ENCODE data around the gene SERINC5. TPM values are rescaled to one million over a fixed set of nuclear protein-coding genes. Genes with fewer than 3 reads are reported as not detected.
"Not testable (repeated sequence)": the region's sequence is repeated elsewhere in the genome, so short reads cannot be mapped to it uniquely, and the experiment has no call there.

Gene SERINC5
- total RNA-seq = 10 to 100 TPM; 70.2 to 78.3 TPM

DNA sequence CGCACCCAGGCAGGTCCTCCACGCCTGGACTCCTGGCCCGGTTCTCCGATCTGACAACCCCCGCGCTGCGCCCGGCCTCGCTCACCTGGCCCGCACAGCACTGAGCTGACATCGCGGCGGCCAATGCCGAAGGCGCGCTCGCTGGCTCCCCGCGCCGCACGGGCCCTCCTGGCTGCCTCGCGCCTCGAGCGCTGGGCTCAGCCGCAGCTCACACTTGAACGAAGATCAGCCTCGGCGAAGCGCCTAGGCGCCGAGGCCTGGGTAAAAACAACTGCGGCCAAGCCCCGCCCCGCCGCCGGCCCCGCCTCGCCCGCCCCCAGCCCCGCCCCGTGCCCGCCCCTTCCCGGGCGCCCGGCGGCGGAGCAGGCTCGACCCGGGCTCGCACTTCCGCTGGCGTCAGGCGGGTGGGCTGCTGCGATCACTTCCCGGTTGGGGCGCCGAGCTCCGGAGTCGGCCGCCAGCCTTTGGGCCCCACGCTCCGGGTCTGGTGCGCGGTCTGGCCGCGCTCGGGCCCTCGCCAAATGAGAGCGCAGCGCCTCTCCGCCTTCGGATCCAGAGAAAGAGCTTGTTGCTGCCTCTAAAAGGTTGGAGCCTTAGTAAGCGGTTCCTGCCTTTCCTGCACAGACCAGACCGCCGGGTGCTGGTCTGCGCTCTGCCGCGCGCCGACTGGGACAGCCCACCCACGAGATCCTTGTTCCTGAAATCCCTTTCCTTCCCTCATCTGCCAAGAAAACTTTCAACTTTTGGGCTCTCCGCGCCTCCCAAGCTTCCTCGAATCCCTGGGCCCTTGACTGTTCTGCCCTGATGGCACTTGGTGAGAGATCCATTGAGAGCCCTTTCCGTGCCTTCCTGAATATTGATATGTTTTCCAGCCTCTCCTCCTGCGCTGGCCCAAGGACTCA, at the start of gene SERINC5:
Gene SERINC5 (minus strand): TSS at position 238 of the 902 bp plus-strand sequence. CDS start 126 bp downstream, at position 112.
- Mint-ChIP-seq H3K36me3 (peaks cover 25% of the 10 kb centered on the region), H3K4me1 (peaks cover 30% of the 10 kb centered on the region), H3K4me3 (peak within 1 kb of the TSS; percentile 97), H3K27me3 (no peaks in the 10 kb centered on the region), H3K27ac (peak within 1 kb of the TSS; percentile 98), H3K9me3 (no peaks in the 10 kb centered on the region)
- POLR2A ChIA-PET = interaction anchor here (0.7 to 6.9 kb wide), 29 partner anchors 10 to 751 kb away, joined by 3 to 95 read pairs (median 7); partner anchors contain the start of gene MTX3
- ATAC-seq (ENCODE audit: low read depth) (peak; percentile 73), DNase-seq (peak; percentile 90)

DNA sequence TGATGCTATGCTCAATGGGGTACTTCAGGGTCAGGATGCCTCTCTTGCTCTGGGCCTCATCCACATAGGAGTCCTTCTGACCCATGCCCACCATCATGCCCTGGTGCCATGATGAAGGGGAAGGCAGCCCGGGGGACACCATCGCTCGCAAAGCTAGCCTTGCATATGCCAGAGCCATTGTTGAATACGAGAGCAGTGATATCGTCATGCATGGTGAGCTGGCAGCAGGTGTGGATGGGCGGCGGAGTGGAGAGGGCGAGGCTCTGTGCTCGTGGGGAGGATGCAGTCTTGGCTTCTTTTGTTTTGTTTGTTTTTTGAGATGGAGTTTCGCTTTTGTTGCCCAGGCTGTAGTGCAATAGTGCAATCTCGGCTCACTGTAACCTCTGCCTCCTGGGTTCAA, 46.8 kb upstream of the SERINC5 start:
- ATAC-seq (ENCODE audit: low read depth) (no peak), DNase-seq (no peak)
- Mint-ChIP-seq H3K9me3 (no peaks in the 10 kb centered on the region), H3K4me3 (no peak overlapping the region), H3K27me3 (peaks cover 2% of the 10 kb centered on the region), H3K27ac (no peak overlapping the region), H3K36me3 (no peaks in the 10 kb centered on the region), H3K4me1 (no peaks in the 10 kb centered on the region)
- POLR2A ChIA-PET = no interaction called here

DNA sequence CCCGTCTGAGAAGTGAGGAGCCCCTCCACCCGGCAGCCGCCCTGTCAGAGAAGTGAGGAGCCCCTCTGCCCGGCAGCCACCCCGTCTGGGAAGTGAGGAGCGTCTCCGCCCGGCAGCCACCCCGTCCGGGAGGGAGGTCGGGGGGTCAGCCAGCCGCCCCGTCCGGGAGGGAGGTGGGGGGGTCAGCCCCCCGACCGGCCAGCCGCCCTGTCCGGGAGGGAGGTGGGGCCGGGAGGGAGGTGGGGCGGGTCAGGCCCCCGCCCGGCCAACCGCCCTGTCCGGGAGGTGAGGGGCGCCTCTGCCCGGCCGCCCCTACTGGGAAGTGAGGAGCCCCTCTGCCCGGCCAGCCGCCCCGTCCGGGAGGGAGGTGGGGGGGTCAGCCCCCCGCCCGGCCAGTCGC, 45.5 kb upstream of the SERINC5 start:
- H3K27me3 Mint-ChIP-seq; H3K36me3 Mint-ChIP-seq; H3K4me1 Mint-ChIP-seq; H3K9me3 Mint-ChIP-seq; POLR2A ChIA-PET; H3K27ac Mint-ChIP-seq; H3K4me3 Mint-ChIP-seq; DNase-seq; ATAC-seq (ENCODE audit: low read depth): not testable (repeated sequence)

DNA sequence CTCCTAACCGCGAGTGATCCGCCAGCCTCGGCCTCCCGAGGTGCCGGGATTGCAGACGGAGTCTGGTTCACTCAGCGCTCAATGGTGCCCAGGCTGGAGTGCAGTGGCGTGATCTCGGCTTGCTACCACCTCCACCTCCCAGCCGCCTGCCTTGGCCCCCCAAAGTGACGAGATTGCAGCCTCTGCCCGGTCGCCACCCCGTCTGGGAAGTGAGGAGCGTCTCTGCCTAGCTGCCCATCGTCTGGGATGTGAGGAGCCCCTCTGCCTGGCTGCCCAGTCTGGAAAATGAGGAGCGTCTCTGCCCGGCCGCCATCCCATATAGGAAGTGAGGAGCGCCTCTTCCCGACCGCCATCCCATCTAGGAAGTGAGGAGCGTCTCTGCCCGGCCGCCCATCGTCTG, 44.9 kb upstream of the SERINC5 start:
- POLR2A ChIA-PET; H3K27ac Mint-ChIP-seq; H3K9me3 Mint-ChIP-seq; H3K27me3 Mint-ChIP-seq; H3K4me3 Mint-ChIP-seq; H3K4me1 Mint-ChIP-seq; DNase-seq; ATAC-seq (ENCODE audit: low read depth); H3K36me3 Mint-ChIP-seq: not testable (repeated sequence)

DNA sequence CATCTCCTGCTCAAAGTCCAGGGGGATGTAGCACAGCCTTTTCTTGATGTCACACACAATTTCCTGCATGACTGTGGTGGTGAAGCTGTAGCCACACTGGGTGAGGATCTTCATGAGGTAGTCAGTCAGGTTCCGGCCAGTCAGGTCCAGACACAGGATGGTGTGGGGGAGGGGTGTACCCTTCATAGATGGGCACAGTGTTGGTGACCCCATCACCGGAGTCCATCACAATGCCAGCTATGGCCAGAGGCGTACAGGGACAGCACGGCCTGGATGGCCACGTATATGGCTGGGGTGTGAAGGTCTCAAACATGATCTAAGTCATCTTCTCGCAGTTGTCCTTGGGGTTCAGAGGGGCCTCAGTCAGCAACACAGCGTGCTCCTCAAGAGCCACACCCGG, 44.3 kb upstream of the SERINC5 start:
- ATAC-seq (ENCODE audit: low read depth) = no peak
- no peak for DNase-seq
- Mint-ChIP-seq H3K4me1 (no peaks in the 10 kb centered on the region), H3K36me3 (no peaks in the 10 kb centered on the region), H3K9me3 (no peaks in the 10 kb centered on the region), H3K27me3 (no peaks in the 10 kb centered on the region), H3K4me3 (no peak overlapping the region), H3K27ac (no peak overlapping the region)
- POLR2A ChIA-PET = no interaction called here

DNA sequence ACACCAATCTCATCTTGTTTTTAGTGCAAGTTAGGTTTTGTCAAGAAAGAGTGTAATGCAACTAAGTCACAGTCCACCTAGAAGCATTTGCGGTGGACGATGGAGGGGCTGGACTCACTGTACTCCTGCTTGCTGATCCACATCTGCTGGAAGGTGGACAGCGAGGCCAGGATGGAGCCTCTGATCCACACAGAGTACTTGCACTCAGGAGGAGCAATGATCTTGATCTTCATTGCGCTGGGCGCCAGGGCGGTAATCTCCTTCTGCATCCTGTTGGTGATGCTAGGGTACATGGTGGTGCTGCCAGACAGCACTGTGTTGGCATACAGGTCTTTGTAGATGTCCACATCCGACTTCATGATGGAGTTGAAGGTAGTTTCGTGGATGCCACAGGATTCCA, 43.8 kb upstream of the SERINC5 start:
- Mint-ChIP-seq H3K4me3 (no peak overlapping the region), H3K4me1 (no peaks in the 10 kb centered on the region), H3K9me3 (no peaks in the 10 kb centered on the region), H3K27ac (no peak overlapping the region), H3K27me3 (no peaks in the 10 kb centered on the region), H3K36me3 (no peaks in the 10 kb centered on the region)
- POLR2A ChIA-PET = no interaction called here
- DNase-seq = no peak
- ATAC-seq (ENCODE audit: low read depth) = no peak

DNA sequence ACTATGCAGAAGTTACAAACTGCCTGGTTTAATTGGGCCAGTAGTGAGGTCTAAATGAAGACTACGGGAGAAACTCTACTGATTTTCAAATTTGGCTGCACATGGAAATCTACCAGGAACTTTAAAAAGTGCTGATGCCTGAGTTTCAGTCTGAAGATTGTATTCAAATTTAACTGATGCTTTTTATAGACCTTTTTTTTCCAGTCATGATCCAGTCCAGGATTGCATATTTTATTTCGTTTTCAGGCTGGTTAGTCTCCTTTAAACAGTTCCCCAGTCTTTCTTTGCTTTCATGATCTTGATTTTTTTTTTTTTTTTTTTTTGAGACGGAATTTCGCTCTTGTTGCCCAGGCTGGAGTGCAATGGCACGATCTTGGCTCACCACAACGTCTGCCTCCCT, 40.3 kb upstream of the SERINC5 start:
- no peaks in the 10 kb centered on the region for H3K9me3 Mint-ChIP-seq
- DNase-seq (no peak), ATAC-seq (ENCODE audit: low read depth) (no peak)
- H3K27ac Mint-ChIP-seq = no peak overlapping the region
- H3K36me3 Mint-ChIP-seq = no peaks in the 10 kb centered on the region
- H3K4me1 Mint-ChIP-seq = no peaks in the 10 kb centered on the region
- no peaks in the 10 kb centered on the region for H3K27me3 Mint-ChIP-seq
- POLR2A ChIA-PET = no interaction called here
- no peak overlapping the region for H3K4me3 Mint-ChIP-seq

DNA sequence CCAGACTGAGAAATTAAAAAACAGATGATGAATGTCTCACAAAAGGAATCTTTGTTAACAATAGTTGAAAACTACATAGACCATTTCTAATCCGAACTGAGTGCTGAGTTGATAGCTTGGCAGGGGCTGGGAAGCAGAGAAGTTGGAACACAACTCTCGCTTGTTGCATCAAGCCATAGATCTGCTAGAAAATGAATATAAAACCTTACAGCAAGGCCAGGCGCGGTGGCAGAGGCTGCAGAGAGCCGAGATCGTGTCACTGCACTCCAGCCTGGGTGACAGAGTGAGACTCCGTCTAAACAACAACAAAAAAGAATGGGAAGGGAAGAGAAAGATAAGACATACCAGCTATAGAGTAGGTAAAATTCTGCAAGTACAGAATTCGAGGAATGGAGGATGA, 35.9 kb upstream of the SERINC5 start:
- Mint-ChIP-seq H3K4me1 (no peaks in the 10 kb centered on the region), H3K27ac (no peak overlapping the region), H3K9me3 (no peaks in the 10 kb centered on the region), H3K27me3 (no peaks in the 10 kb centered on the region), H3K4me3 (no peak overlapping the region), H3K36me3 (no peaks in the 10 kb centered on the region)
- no peak for ATAC-seq (ENCODE audit: low read depth)
- DNase-seq = no peak
- POLR2A ChIA-PET = no interaction called here

DNA sequence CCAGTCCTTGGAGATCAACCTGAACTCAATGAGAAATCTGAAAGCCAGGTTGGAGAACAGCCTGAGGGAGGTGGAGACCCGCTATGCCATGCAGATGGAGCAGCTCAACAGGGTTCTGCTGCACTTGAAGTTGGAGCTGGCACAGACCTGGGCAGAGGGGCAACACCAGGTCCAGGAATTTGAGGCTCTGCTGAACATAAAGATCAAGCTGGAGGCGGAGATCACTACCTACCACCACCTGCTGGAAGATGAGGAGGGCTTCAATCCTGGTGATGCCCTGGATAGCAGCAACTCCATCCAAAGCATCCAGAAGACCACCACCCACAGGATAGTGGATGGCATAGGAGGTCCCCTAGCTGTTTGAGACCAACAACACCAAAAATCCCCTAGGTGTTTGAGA, 33.5 kb upstream of the SERINC5 start:
- POLR2A ChIA-PET = no interaction called here
- ATAC-seq (ENCODE audit: low read depth) = no peak
- H3K36me3 Mint-ChIP-seq = peaks cover 1% of the 10 kb centered on the region

DNA sequence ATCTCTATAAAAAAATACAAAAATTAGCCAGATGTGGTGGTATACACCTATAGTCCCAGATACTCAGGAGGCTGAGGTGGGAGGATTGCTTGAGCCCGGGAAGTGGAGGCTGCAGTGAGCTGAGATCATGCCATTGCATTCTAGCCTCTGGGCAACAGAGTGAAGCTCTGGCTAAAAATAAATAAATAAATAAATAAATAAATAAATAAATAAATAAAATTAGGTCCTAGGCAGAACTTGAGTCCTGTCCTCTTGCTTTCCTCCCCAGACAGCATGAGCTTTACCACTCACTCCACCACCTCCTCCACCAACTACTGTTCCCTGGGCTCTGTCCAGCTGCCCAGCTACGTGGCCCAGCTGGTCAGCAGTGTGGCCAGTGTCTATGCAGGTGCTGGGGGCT, 32.3 kb upstream of the SERINC5 start:
- Mint-ChIP-seq H3K9me3 (no peaks in the 10 kb centered on the region), H3K27me3 (no peaks in the 10 kb centered on the region), H3K4me1 (peaks cover 3% of the 10 kb centered on the region), H3K4me3 (no peak overlapping the region), H3K27ac (no peak overlapping the region), H3K36me3 (peaks cover 1% of the 10 kb centered on the region)
- POLR2A ChIA-PET = interaction anchor here (0.6 kb wide), 1 partner anchor 32 kb away, joined by 3 read pairs; the partner anchor contains the start of gene SERINC5
- ATAC-seq (ENCODE audit: low read depth) (no peak), DNase-seq (no peak)

More for the DNA sequence above, 33.5 kb upstream of the SERINC5 start:
- no peaks in the 10 kb centered on the region for H3K9me3 Mint-ChIP-seq
- no peak for DNase-seq
- no peak overlapping the region for H3K4me3 Mint-ChIP-seq
- no peaks in the 10 kb centered on the region for H3K27me3 Mint-ChIP-seq
- H3K27ac Mint-ChIP-seq = no peak overlapping the region
- peaks cover 3% of the 10 kb centered on the region for H3K4me1 Mint-ChIP-seq

DNA sequence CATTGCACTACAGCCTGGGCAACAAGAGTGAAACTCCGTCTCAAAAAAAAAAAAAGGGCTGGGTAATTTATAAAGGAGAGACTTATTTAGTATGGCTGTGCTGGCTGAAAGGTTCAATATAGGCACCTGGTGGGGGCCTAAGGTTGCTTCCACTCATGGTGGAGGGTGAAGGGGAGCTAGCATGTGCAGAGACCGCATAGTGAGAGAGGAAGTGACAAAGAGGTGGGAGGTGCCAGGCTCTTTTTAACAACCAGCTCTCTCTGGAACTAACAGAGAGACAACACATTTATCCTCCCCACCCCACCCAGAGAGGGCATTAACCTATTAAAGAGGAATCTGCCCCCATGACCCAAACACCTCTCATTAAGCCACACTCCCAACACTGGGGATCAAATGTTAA, 28.9 kb upstream of the SERINC5 start:
- Mint-ChIP-seq H3K36me3 (peaks cover 1% of the 10 kb centered on the region), H3K4me1 (peaks cover 7% of the 10 kb centered on the region), H3K9me3 (no peaks in the 10 kb centered on the region), H3K4me3 (no peak overlapping the region), H3K27ac (peak overlapping the region; percentile 82), H3K27me3 (no peaks in the 10 kb centered on the region)
- ATAC-seq (ENCODE audit: low read depth) = peak; percentile 97
- POLR2A ChIA-PET = interaction anchor here (1.6 to 2.6 kb wide), 2 partner anchors 29 to 93 kb away, joined by 3 to 7 read pairs; partner anchors contain the start of gene SERINC5
- DNase-seq = no peak

DNA sequence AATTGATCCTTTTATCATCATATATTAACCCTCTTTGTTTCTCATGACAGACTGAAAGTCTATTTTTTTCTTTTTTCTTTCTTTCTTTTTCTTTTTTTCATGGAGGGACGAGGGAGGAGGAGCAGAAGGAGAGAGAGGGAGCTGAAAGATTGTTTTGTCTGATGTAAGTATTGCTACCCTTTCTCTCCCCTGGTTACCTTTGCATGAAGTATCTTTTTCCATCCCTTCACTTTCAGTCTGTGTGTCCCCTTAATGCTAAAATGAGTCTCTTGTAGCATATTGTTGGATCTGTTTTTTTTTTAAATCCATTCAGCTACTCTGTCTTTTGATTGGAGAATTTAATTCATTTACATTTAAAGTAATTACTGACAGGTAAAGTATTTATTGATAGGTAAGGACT, 27.5 kb upstream of the SERINC5 start:
- POLR2A ChIA-PET = no interaction called here

DNA sequence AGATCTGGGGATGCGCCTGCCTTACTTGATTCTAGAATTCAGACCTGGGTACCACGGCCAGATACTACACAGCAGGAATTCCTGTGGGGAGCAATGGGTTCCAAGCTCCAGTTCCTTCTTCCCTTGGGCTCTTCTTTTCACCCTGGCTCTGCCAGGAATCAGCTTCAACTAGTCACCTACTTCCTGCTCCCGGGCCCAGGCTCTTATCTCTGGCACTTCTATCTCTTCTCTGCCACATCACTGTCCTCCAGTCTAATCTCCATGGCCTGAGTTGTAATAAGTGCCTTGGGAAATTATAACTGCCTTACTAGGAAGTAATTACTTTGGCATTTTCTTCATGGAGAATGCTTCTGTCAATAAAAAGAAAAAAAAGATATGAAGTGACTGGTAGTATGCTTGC, 26.2 kb upstream of the SERINC5 start:
- POLR2A ChIA-PET = no interaction called here
- Mint-ChIP-seq H3K27me3 (no peaks in the 10 kb centered on the region), H3K9me3 (no peaks in the 10 kb centered on the region), H3K27ac (no peak overlapping the region), H3K36me3 (peaks cover 1% of the 10 kb centered on the region), H3K4me3 (no peak overlapping the region), H3K4me1 (peaks cover 7% of the 10 kb centered on the region)
- ATAC-seq (ENCODE audit: low read depth) (no peak), DNase-seq (no peak)

More for the DNA sequence above, 27.5 kb upstream of the SERINC5 start:
- no peaks in the 10 kb centered on the region for H3K27me3 Mint-ChIP-seq
- H3K27ac Mint-ChIP-seq = no peak overlapping the region
- H3K4me3 Mint-ChIP-seq = no peak overlapping the region
- peaks cover 1% of the 10 kb centered on the region for H3K36me3 Mint-ChIP-seq
- DNase-seq (no peak), ATAC-seq (ENCODE audit: low read depth) (no peak)
- H3K4me1 Mint-ChIP-seq = peaks cover 7% of the 10 kb centered on the region
- H3K9me3 Mint-ChIP-seq = no peaks in the 10 kb centered on the region

DNA sequence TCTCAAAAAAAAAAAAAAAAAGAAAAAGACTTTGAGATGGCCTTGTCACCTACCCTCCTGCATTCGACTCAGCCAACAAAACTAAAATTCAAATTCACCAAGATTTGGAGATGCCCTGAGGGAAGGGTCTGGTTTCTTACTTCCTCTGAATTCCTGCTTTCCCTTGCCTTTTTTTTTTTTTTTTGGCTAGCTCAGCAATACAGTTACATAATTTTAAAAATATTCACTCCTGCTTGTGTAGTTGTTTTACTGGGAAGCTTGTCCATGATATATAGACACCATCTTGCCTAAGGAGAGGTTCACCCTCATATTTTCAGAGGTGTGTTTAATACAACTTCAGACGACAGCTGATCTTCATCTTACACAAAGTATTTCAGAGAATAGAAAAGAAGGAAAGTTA, 21.3 kb upstream of the SERINC5 start:
- ATAC-seq (ENCODE audit: low read depth) (no peak), DNase-seq (no peak)
- H3K36me3 Mint-ChIP-seq = no peaks in the 10 kb centered on the region
- H3K27ac Mint-ChIP-seq = no peak overlapping the region
- no peaks in the 10 kb centered on the region for H3K9me3 Mint-ChIP-seq
- H3K27me3 Mint-ChIP-seq = no peaks in the 10 kb centered on the region
- POLR2A ChIA-PET = no interaction called here
- no peak overlapping the region for H3K4me3 Mint-ChIP-seq
- H3K4me1 Mint-ChIP-seq = peaks cover 4% of the 10 kb centered on the region
